HG03135 (cell line): Measurements from ENCODE around the gene CNTNAP2.
"Not testable (repeated sequence)": the region's sequence is repeated elsewhere in the genome, so short reads cannot be mapped to it uniquely, and the experiment has no call there.

Source experiments
- ATAC-seq: cut with Tn5 transposase; IDR thresholded peaks from one replicate; pipeline ENCODE4 v1.9.1; 2021; ENCODE audit warnings: mild to moderate bottlenecking, moderate library complexity; ENCODE audit not compliant: unreplicated experiment

The CNTNAP2 gene

GRCh38 chr7:148303295-148304082 lies 2186.9 kb downstream of the CNTNAP2 start:
- ATAC-seq = no peak

- no peak for ATAC-seq
Measured at GRCh38 chr7:148304083-148304335, 2187.4 kb downstream of the CNTNAP2 start.

- no peak for ATAC-seq
Measured at GRCh38 chr7:148304456-148304855, 2187.9 kb downstream of the CNTNAP2 start.

GRCh38 chr7:148306759-148307158 lies 2190.2 kb downstream of the CNTNAP2 start:
- ATAC-seq = no peak

- no peak for ATAC-seq
Measured at GRCh38 chr7:148318102-148318811, 2201.7 kb downstream of the CNTNAP2 start.

- ATAC-seq = no peak
Measured at GRCh38 chr7:148318838-148319237, 2202.2 kb downstream of the CNTNAP2 start.

- no peak for ATAC-seq
Measured at GRCh38 chr7:148319316-148319808, 2202.8 kb downstream of the CNTNAP2 start.

GRCh38 chr7:148325208-148325607 lies 2208.6 kb downstream of the CNTNAP2 start:
- ATAC-seq = no peak

- no peak for ATAC-seq
Measured at GRCh38 chr7:148327379-148327778, 2210.8 kb downstream of the CNTNAP2 start.

GRCh38 chr7:148328906-148329305 lies 2212.3 kb downstream of the CNTNAP2 start:
- ATAC-seq = no peak

GRCh38 chr7:148330124-148330818 lies 2213.7 kb downstream of the CNTNAP2 start:
- ATAC-seq = no peak

- no peak for ATAC-seq
Measured at GRCh38 chr7:148330822-148331221, 2214.2 kb downstream of the CNTNAP2 start.

GRCh38 chr7:148331456-148331855 lies 2214.9 kb downstream of the CNTNAP2 start:
- ATAC-seq = not testable (repeated sequence)

GRCh38 chr7:148332191-148333186 lies 2215.9 kb downstream of the CNTNAP2 start:
- no peak for ATAC-seq

GRCh38 chr7:148334441-148334956 lies 2217.9 kb downstream of the CNTNAP2 start:
- no peak for ATAC-seq

- ATAC-seq = no peak
Measured at GRCh38 chr7:148334959-148335577, 2218.5 kb downstream of the CNTNAP2 start.

- ATAC-seq = no peak
Measured at GRCh38 chr7:148335790-148336189, 2219.2 kb downstream of the CNTNAP2 start.

GRCh38 chr7:148336411-148336810 lies 2219.8 kb downstream of the CNTNAP2 start:
- ATAC-seq = no peak

GRCh38 chr7:148337246-148337965 lies 2220.8 kb downstream of the CNTNAP2 start:
- ATAC-seq = no peak
